HFFc6 (cell line): ENCODE data around the gene ACADM. TPM values are rescaled to one million over a fixed set of nuclear protein-coding genes. Genes with fewer than 3 reads are reported as not detected.
"Not testable (repeated sequence)": the region's sequence is repeated elsewhere in the genome, so short reads cannot be mapped to it uniquely, and the experiment has no call there.

ENCODE experiments used
- DNase-seq: peaks from one replicate; pipeline ENCODE4 v3.0.0-alpha.2; 2018
- H3K27ac Mint-ChIP-seq: 2 replicates; pipeline ENCODE4 v1.8.0; 2020; ENCODE audit warnings: mild to moderate bottlenecking, mixed read lengths
- H3K27me3 Mint-ChIP-seq: 2 replicates; pipeline ENCODE4 v1.8.0; 2021; ENCODE audit warnings: mild to moderate bottlenecking, moderate library complexity, mixed read lengths; ENCODE audit not compliant: insufficient read depth
- H3K36me3 Mint-ChIP-seq: 2 replicates; pipeline ENCODE4 v1.8.0; 2021; ENCODE audit warnings: low read depth, mixed read lengths
- H3K4me1 Mint-ChIP-seq: 2 replicates; pipeline ENCODE4 v1.8.0; 2020; ENCODE audit warnings: low read depth, mixed read lengths
- H3K4me3 Mint-ChIP-seq: 2 replicates; pipeline ENCODE4 v1.8.0; 2020; ENCODE audit warnings: mild to moderate bottlenecking, moderate library complexity, mixed read lengths
- H3K9me3 Mint-ChIP-seq: 2 replicates; pipeline ENCODE4 v1.8.0; 2020; ENCODE audit warnings: mild to moderate bottlenecking, mixed read lengths
- total RNA-seq, 6 experiments: library from RNA; stranded (reverse); fragmentation: NEBNext Ultra II Directional; extraction: Animal tissue kit (Norgen Biotek cat#: 25700); gene quantifications; 2 replicates in 1 of 6; 3 replicates in 5 of 6; pipeline ENCODE4 v1.2.3, GENCODE V29; 2021
- TF ChIP-seq, protein P1 (sequence below): fragments of 200-600 bp; sonication (generic); IDR thresholded peaks from 2 replicates; pipeline ENCODE4 v1.5.0; 2021; ENCODE audit warnings: antibody characterized with exemption, mild to moderate bottlenecking

The ACADM gene
- total RNA-seq, 6 experiments from 2014 or later, result 28.9 to 36.1 (median 32.7) TPM

- no peak for DNase-seq
- peaks cover 48% of the 10 kb centered on the region for H3K36me3 Mint-ChIP-seq
- TF ChIP-seq, protein P1, sequence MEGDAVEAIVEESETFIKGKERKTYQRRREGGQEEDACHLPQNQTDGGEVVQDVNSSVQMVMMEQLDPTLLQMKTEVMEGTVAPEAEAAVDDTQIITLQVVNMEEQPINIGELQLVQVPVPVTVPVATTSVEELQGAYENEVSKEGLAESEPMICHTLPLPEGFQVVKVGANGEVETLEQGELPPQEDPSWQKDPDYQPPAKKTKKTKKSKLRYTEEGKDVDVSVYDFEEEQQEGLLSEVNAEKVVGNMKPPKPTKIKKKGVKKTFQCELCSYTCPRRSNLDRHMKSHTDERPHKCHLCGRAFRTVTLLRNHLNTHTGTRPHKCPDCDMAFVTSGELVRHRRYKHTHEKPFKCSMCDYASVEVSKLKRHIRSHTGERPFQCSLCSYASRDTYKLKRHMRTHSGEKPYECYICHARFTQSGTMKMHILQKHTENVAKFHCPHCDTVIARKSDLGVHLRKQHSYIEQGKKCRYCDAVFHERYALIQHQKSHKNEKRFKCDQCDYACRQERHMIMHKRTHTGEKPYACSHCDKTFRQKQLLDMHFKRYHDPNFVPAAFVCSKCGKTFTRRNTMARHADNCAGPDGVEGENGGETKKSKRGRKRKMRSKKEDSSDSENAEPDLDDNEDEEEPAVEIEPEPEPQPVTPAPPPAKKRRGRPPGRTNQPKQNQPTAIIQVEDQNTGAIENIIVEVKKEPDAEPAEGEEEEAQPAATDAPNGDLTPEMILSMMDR, result no peak
Observed at GRCh38 chr1:75797273-75797588, 72.7 kb downstream of the ACADM start.

GRCh38 chr1:75797606-75798216, 73.2 kb downstream of the ACADM start:
- DNase-seq, result no peak
- Mint-ChIP-seq H3K4me3 (no peak overlapping the region), H3K36me3 (peaks cover 48% of the 10 kb centered on the region), H3K27me3 (peaks cover 3% of the 10 kb centered on the region; the same call in 1 of the 2 replicates), H3K9me3 (no peaks in the 10 kb centered on the region), H3K4me1 (no peaks in the 10 kb centered on the region), H3K27ac (peak overlapping the region; percentile 17)
- TF ChIP-seq, protein P1, result no peak

More at GRCh38 chr1:75797273-75797588, 72.7 kb downstream of the ACADM start:
- Mint-ChIP-seq H3K27ac (no peak overlapping the region; the same call in none of the 2 replicates), H3K9me3 (no peaks in the 10 kb centered on the region), H3K4me1 (peaks cover 3% of the 10 kb centered on the region), H3K27me3 (peaks cover 3% of the 10 kb centered on the region; the same call in 1 of the 2 replicates), H3K4me3 (no peak overlapping the region)

DNA sequence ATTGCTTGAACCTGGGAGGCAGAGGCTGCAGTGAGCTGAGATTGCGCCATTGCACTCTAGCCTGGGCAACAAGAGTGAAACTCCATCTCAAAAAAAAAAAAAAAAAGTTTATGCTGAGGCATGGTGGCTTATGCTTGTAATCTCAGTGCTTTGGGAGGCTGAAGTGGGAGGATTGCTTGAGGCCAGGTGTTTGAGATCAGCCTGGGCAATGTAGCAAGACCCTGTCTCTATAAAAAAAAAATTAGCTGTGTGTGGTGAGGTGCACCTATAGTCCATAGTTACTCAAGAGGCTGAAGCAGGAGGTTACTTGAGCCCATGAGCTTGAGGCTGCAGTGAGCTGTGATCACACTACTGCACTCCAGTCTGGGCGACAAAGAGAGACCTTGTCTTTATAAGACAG, 77.0 kb downstream of the ACADM start:
- not testable (repeated sequence) for H3K27me3 Mint-ChIP-seq, H3K9me3 Mint-ChIP-seq, H3K4me3 Mint-ChIP-seq, H3K27ac Mint-ChIP-seq, DNase-seq, H3K4me1 Mint-ChIP-seq
- H3K36me3 Mint-ChIP-seq, result peaks cover 24% of the 10 kb centered on the region

DNA sequence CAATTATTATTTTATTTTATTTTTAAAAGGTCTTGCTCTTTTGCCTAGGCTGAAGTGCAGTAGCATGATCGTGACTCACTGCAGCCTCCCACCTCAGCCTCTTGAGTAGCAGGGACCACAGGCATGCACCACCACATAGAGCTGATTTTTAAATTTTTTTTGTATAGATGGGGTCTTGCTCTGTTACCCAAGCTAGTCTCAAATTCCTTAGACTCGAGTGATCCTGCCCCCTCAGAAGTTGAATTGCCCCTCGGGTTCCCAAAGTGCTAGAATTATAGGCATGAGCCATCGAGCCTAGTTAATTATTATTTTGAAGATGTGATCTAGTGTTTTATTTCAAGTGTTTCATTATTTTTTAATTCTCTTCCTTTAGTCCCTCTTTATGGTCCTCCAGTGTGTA, 84.4 kb downstream of the ACADM start:
- H3K4me1 Mint-ChIP-seq, result peaks cover 20% of the 10 kb centered on the region

DNA sequence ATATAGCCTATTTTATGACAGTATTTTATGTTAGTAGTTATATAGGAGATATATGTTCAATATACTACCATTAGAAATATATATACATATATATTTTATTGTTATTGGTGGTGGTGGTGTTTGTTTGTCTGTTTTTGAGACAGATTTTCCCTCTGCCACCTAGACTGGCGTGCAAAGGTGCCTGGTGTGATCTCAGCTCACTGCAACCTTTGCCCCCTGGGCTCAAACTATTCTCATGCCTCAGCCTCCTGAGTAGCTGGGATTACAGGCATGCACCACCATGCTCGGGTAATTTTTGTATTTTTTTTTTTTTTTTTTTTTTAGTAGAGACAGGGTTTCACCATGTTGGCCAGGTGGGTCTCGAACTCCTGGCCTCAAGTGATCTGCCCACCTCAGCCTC, 85.6 kb downstream of the ACADM start:
- not testable (repeated sequence) for H3K36me3 Mint-ChIP-seq, H3K27ac Mint-ChIP-seq, H3K4me3 Mint-ChIP-seq, DNase-seq, H3K9me3 Mint-ChIP-seq, H3K27me3 Mint-ChIP-seq
- peaks cover 20% of the 10 kb centered on the region for H3K4me1 Mint-ChIP-seq

More for the DNA sequence above, 84.4 kb downstream of the ACADM start:
- Mint-ChIP-seq H3K27ac (no peak overlapping the region), H3K27me3 (no peaks in the 10 kb centered on the region), H3K4me3 (no peak overlapping the region), H3K36me3 (no peaks in the 10 kb centered on the region), H3K9me3 (no peaks in the 10 kb centered on the region)
- TF ChIP-seq, protein P1, result no peak
- DNase-seq, result no peak

- no peak overlapping the region for H3K4me3 Mint-ChIP-seq
Observed at GRCh38 chr1:75811211-75811981, 86.9 kb downstream of the ACADM start.

More at GRCh38 chr1:75811211-75811981, 86.9 kb downstream of the ACADM start:
- Mint-ChIP-seq H3K27ac (peak overlapping the region; percentile 38; the same call in 1 of the 2 replicates), H3K4me1 (peaks cover 20% of the 10 kb centered on the region), H3K27me3 (no peaks in the 10 kb centered on the region), H3K9me3 (no peaks in the 10 kb centered on the region), H3K36me3 (no peaks in the 10 kb centered on the region)
- TF ChIP-seq, protein P1, result no peak
- peak; percentile 59 for DNase-seq
